Activated T-cell treated with anti-CD3 and anti-CD28 coated beads, Interleukin-2, amount 50 U/mL, for 1 hour (primary cell): ENCODE results near the gene CYB5R3.
A peak's percentile ranks its signal among the peaks of the same experiment; 100 is the strongest.
"Not testable (repeated sequence)": the region's sequence is repeated elsewhere in the genome, so short reads cannot be mapped to it uniquely, and the experiment has no call there.

Source experiments
- DNase-seq: peaks from one replicate; pipeline ENCODE4 v3.0.0-alpha.2; 2020

The CYB5R3 gene

DNA sequence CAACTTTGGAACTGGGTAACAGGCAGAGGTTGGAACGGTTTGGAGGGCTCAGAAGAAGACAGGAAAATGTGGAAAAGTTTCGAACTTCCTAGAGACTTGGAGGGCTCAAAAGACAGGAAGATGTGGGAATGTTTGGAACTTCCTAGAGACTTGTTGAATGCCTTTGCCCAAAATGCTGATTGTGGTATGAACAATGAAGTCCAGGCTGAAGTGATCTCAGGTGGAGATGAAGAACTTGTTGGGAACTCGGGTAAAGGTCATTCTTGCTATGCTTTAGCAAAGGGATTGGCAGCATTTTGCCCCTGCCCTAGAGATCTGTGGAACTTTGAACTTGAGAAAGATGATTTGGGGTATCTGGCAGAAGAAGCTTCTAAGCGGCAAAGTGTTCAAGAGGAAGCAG, 28.7 kb upstream of the CYB5R3 start:
- not testable (repeated sequence) for DNase-seq

DNA sequence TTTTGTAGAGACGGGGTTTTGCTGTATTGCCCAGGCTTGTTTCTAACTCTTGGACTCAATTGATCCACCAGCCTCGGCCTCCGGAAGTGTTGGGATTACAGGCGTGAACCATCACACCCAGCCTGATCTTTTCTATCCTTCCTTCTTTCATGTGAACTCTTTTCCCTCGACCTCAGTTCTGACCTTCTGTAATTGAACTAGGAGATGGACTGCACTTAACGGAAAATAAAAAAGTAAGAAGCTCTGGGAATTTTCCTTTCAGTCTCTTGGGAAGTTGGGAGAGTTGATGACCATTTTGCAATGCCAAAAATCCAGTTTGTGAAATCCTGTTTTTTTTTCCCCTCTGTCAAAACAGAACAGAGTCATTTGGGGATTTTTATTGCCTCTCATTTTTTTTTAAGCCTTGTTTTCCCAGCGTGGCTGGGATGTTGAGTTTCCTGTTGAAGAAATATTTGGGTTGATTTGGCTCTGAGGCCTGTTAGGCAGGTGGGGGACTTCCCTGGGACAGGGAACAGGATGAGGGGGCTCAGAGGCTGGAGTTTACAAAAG, 26.9 kb upstream of the CYB5R3 start:
- no peak for DNase-seq

GRCh38 chr22:42673898-42674401, 24.8 kb upstream of the CYB5R3 start:
- DNase-seq = no peak

GRCh38 chr22:42673071-42673470, 23.9 kb upstream of the CYB5R3 start:
- DNase-seq = not testable (repeated sequence)

DNA sequence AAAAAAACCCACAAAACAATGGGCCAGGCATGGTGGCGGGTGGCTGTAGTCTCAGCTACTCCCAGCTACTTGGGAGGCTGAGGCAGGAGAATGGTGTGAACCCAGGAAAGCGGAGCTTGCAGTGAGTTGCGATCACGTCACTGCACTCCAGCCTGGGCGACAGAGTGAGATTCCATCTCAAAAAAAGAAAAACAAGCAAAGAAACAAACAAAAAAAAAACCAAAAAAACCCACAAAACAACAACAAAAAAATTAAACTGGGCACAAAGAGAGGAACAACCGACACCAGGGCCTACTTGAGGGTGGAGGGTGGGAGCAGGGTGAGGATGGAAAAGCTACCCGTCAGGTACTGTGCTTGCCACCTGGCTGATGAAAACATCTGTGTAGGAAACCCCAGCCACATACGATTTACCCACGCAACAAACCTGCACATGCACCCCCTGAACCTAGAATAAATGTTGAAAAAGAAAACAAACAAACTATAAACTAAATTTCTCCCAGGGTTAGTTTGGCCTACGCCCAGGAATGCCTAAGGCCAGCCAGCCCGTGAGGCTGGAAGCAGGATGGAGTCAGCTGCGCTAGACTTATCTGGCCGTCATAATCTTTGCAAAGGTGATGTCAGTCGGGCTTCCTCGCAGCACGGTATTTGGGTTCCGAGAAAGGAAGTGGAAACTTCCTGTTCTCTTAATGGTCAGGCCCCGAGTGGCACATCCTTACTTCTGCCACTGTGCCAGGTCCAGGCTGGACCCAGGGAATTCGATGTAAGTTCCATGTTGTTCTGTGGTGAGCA, 21.9 kb upstream of the CYB5R3 start:
- DNase-seq = no peak

- DNase-seq = no peak
Observed at GRCh38 chr22:42670046-42670445, 20.9 kb upstream of the CYB5R3 start.

GRCh38 chr22:42666393-42666792, 17.2 kb upstream of the CYB5R3 start:
- not testable (repeated sequence) for DNase-seq

DNA sequence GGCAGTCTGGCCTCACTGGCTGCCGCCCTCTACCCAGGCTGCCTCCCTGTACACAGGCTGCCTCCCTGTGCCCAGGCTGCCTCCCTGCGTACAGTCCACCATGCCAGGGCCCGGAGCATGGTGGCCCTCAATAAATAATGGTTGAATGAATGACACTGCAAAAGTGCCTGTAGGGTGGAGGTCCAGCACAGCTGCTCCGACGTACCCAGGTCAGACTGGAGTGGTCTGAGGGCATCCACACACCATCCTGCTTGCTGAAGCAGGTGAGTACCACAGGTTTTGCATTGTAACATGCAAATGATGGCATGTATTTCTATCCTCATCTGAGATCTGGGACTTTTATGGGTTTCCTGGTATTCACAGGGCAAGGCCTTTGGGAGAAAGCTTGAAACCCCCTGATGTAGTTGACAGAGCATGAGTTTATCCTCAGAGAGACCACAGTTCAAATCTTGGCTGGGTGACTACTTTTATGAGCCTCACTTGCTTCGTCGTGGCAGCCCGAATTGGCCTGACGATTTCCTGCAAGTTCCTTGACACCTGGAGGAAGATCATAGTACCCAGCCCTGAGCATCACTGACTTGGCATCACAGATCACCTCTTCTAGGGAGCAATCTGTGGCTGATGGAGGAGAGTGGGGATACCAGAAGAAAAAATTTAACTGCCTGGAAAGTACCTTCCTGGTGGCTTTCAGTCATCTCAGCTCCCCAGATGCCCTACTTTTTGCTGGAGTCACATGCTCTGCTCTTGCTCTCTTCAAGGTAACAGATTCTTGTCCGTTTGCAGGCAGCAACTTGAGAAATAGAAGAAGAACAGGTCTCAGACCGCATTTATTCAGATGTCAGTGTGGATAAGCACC, 16.0 kb upstream of the CYB5R3 start:
- no peak for DNase-seq

GRCh38 chr22:42661985-42662831, 13.0 kb upstream of the CYB5R3 start:
- DNase-seq = peak; percentile 85

DNA sequence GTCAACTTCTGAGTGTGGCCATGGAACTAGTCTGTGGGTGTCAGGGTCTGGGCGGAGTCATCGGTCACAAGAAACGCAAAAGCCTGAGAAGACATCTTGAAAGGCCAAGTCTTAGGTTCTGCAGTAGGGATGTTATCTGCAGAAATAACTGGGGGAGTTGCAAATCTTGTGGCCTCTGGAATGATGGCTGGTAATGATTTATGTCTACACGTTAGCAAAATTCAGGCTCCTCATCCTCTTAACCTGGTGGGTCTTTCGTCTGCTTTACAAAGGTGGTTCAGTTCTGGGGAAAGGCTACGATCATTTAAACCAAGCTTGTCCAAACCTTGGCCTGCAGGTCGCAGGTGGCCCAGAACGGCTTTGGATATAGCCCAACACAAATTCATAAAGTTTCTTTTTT, 7.4 kb upstream of the CYB5R3 start:
- no peak for DNase-seq

DNA sequence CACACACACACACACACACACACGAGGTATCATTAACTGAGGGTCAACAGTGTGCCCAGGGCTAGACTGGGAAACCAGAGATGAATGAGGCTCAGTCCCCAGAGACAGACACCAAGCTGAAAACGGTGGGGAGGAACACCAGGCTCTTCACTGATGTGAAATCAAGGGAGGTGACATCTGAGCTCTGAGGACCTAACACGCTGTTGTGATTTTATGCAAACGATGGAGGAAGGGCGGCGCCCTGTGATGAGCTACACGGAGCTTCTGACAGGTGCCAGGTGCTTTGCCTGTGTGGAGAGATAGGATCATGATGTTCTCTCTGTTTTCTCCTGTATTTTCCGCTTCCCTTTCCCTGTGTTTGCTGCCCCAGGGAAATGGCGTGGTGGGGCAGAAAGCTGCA, 6.5 kb upstream of the CYB5R3 start:
- DNase-seq = no peak

DNA sequence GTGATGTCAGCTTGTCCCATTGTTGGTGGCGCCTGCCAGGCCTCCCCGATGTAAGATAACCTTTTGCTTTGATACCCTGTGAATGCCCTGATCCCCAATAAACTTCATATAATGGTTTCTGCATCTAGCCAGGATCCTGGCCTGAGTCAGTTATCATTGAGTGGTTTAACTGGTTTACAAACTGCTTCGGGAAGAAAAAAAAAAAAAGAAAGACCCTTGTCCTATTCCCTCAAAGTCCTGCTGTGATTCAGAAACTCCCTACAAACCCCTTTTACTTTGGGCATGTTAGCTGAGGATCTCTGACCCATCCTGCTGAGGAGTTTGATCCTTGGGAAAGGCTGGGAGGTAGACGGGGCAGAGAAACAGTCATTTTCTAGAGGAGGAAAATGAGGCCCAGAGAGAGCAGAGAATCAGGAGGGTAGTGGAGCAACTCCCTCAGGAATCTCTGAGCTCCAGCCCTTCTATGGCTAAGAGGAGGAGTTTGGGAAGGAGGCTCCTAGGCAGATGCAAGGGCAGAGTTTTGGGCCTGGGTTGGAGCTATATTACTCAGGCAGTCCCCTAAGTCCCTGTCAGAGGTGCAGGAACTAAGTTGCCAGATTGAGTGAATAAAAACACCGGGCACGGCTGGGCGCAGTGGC, 5.4 kb upstream of the CYB5R3 start:
- no peak for DNase-seq

DNA sequence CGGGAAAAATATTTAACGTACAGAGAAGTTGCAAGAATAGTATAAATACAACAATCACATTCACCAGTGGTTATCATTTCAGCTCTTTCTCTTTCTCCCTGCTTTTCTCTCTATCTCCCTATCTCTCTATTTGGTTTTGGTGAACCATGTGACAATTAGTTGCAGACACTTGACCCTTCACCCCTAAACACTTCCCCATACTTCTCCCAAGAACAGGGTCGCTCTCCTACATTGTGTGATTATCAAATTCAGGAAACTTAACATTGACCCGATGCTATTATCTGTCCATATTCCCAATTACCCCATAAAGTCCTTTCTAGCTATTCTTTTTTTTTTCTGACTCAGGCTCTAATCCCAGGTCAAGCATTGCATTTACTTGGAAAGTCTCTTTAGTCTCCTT, 4.8 kb upstream of the CYB5R3 start:
- no peak for DNase-seq

GRCh38 chr22:42651134-42651533, 1.9 kb upstream of the CYB5R3 start:
- DNase-seq = no peak

DNA sequence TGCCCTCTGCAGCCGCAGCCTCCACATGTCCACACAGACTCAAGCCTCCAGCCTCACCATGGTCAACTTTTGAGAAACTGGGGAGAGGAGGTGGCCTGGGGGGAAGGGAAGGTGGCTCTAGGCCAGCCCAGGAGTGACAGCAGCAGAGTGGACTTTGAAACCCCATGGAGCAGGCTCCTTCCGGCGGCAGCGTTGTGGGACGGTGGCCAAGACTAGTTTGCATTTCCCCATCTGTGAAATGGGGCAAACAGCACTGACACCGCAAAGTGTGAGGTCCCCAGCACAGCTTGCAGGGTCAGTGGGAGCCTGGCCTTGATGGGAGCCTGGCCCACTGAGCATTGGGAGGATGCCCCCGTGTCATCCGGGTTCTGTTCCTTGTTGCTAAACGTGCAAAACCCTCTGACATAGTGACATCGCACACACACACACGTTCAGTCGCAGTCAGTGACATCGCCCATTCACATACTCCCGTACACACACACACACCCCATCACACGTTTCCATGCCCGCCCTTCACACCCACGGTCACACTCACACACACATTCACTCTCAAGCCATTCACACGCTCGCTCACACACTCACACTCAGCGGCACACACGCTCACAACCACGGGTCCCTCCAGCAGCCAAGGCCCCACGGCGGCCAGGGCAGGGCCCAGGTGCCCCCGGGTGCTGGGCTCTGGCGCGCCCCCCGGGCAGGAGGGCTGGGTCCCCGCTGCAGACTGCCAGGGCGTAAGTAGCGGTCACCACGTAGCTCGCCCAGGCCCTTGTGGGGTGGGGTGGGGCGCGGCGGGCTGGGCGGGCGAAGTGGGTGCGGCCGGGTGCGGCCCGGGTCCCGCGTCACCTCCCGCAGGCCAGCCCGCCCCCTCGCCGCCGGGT, 585 bp downstream of the CYB5R3 start:
- no peak for DNase-seq

DNA sequence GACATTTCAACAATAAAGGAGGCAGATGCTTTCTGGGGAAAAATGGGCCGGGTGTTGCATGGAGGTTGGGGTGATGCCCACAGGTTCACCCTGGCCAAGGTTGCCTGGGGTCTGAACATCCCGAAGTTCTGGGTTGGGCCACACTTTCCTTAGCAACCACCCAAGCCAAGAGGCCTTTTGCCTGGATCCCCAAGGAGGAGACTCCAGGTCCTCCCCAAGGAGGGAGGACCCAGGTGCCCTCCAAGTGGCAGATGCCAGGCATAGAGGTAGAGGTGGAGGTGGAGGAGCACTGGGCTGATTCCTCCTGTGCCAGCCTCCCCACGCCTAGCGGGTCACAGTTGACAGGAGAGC, 1.2 kb downstream of the CYB5R3 start:
- DNase-seq = no peak

DNA sequence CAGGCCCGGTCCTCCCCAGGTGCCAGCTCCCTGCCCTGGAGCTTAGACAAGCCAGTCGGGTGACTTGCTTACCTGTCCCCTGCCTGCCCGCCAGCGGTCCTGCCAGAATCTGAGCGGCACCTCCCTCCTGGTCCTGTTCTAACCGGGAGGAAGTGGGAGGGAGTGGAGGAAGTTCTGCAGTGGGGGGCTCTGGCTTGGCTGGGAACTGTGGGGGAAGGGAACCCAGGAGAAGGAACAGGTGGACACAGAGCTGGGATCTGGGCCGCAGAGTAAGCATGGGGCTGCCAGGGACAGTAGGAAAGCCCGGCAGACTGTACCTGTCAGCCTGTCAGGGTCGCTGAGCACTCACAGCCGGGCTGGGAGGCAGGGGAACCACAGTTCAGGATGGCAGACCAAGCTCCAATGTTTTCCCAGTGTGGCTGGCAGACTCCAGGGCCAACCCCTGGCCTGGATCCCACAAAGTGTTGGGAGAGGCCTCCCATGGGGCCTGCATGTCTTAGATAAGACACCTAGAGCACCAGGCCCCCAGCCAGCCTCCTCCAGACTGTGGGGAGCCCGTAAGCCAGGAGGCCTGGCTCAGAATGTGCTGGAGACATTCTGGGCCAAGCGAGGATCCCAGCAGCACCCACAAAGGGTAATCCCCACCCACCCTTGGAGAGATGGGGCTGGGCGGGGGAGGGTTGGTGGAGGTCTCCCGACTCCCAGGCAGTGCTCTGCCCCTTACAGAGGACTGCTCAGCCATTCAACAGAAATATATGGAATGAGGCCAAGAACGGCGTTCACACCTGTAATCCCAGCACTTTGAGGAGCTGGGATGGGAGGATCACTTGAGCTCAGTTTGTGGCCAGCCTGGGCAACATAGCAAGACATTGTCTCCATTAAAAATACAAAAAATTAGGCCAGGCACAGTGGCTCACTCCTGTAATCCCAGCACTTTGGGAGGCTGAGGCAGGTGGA, 2.3 kb downstream of the CYB5R3 start:
- DNase-seq = no peak

- DNase-seq = no peak
Observed at GRCh38 chr22:42645938-42646568, 3.1 kb downstream of the CYB5R3 start.

GRCh38 chr22:42645341-42645937, 3.8 kb downstream of the CYB5R3 start:
- DNase-seq = no peak
